HCT116 (cell line): ENCODE measurements around the gene FGF10. TPM values are rescaled to one million over a fixed set of nuclear protein-coding genes. Genes with fewer than 3 reads are reported as not detected.

Experiments
- ATAC-seq: fragments of 200-7000 bp; cut with Tn5 transposase; 2 replicates; pipeline ENCODE4 v1.9.1; 2020; ENCODE audit warnings: mild to moderate bottlenecking, moderate library complexity
- BruUV-seq: library from RNA; stranded (reverse); fragments of 400-500 nt; replicated peaks from 2 replicates; lab custom pipeline; 2021; lab: Mats Ljungman, UMichigan
- CTCF ChIA-PET: fragments of 300-600 bp; sonication (Branson Sonifier 250); formaldehyde crosslinking; loops from one replicate; lab custom pipeline; 2021; ENCODE audit warnings: antibody characterized with exemption; lab: Charles Lee
- POLR2A ChIA-PET: fragments of 300-600, 350-600 bp; sonication (Branson Sonifier 250); formaldehyde crosslinking; loops from one replicate; lab custom pipeline; 2021; ENCODE audit warnings: antibody characterized with exemption; lab: Charles Lee
- RAD21 ChIA-PET, 2 experiments: fragments of 300-600 bp; sonication (Branson Sonifier 250); formaldehyde crosslinking; loops; one replicate each; lab custom pipeline; 2023; ENCODE audit warnings: low total read pairs in 2 of 2; ENCODE audit not compliant: uncharacterized antibody in 2 of 2, unreplicated experiment in 2 of 2, low non-redundant PET in 1 of 2; lab: Charles Lee
- DNase-seq: peaks from one replicate; pipeline ENCODE4 v3.0.0-alpha.2; 2010; ENCODE audit warnings: low read depth, low spot score
- H2AFZ ChIP-seq: fragments of 200-600 bp; shearing (Covaris generic), sonication (generic); 2 replicates; pipeline ENCODE4 v1.6.1; 2017; ENCODE audit warnings: low read depth, mixed run types, mixed read lengths, antibody characterized with exemption, low read length; ENCODE audit not compliant: poor library complexity, severe bottlenecking
- H3K27ac ChIP-seq: 2 replicates; pipeline ENCODE4 v1.5.1; 2012; ENCODE audit warnings: low read depth, low read length
- H3K27me3 ChIP-seq: fragments of 200-600 bp; sonication (generic); 2 replicates; pipeline ENCODE4 v1.6.1; 2016; ENCODE audit warnings: mixed run types, low read length, mixed read lengths; ENCODE audit not compliant: insufficient read depth
- H3K36me3 ChIP-seq, 2 experiments: fragments of 200-500 bp in 1 of 2; fragments of 200-600 bp in 1 of 2; sonication (Bioruptor generic) in 1 of 2; sonication (generic) in 1 of 2; 2 replicates each; pipeline versions ENCODE4 v1.5.1 to v1.6.1; 2014 to 2016; ENCODE audit warnings: low read length in 2 of 2, inconsistent platforms in 1 of 2, mixed read lengths in 1 of 2, mixed run types in 1 of 2; ENCODE audit not compliant: insufficient read depth in 2 of 2, control insufficient read depth in 1 of 2
- H3K4me1 ChIP-seq, 2 experiments: fragments of 200-600 bp in 1 of 2; sonication (generic) in 1 of 2; 2 replicates each; pipeline versions ENCODE4 v1.5.1 to v1.6.1; 2012 to 2017; ENCODE audit warnings: low read length in 2 of 2, inconsistent platforms in 1 of 2, mild to moderate bottlenecking in 1 of 2, mixed read lengths in 1 of 2, mixed run types in 1 of 2, moderate library complexity in 1 of 2; ENCODE audit not compliant: insufficient read depth in 2 of 2, control insufficient read depth in 1 of 2
- H3K4me2 ChIP-seq: fragments of 200-600 bp; sonication (generic); 2 replicates; pipeline ENCODE4 v1.6.1; 2017; ENCODE audit warnings: mixed run types, low read length, mixed read lengths
- H3K4me3 ChIP-seq, 2 experiments: fragments of 200-600 bp in 1 of 2; sonication (generic) in 1 of 2; replicated peaks in 1 of 2; 2 replicates each; pipeline ENCODE4 v1.5.1; 2011 to 2016; ENCODE audit warnings: low read length in 2 of 2, control low read depth in 1 of 2, low read depth in 1 of 2, mild to moderate bottlenecking in 1 of 2, mixed read lengths in 1 of 2, mixed run types in 1 of 2
- H3K79me2 ChIP-seq: fragments of 200-600 bp; sonication (generic); 2 replicates; pipeline ENCODE4 v1.6.1; 2017; ENCODE audit warnings: mild to moderate bottlenecking, mixed run types, low read length, moderate library complexity, mixed read lengths; ENCODE audit not compliant: insufficient read depth
- H3K9ac ChIP-seq: fragments of 200-600 bp; sonication (generic); 2 replicates; pipeline ENCODE4 v1.6.1; 2016; ENCODE audit warnings: low read length, mixed read lengths
- H3K9me2 ChIP-seq: fragments of 200-600 bp; sonication (generic), shearing (Covaris generic); 2 replicates; pipeline ENCODE4 v1.6.1; 2017; ENCODE audit warnings: mixed run types, mild to moderate bottlenecking, moderate library complexity; ENCODE audit not compliant: insufficient read depth
- H3K9me3 ChIP-seq, 2 experiments: fragments of 200-500 bp in 1 of 2; fragments of 200-600 bp in 1 of 2; sonication (Bioruptor generic) in 1 of 2; sonication (generic) in 1 of 2; 2 replicates each; pipeline ENCODE4 v1.6.1; 2014 to 2017; ENCODE audit warnings: low read length in 2 of 2, mixed read lengths in 2 of 2, inconsistent platforms in 1 of 2, low read depth in 1 of 2, mild to moderate bottlenecking in 1 of 2, mixed run types in 1 of 2, moderate library complexity in 1 of 2; ENCODE audit not compliant: control insufficient read depth in 1 of 2, insufficient read depth in 1 of 2
- H4K20me1 ChIP-seq: fragments of 200-600 bp; sonication (generic), shearing (Covaris generic); 2 replicates; pipeline ENCODE4 v1.6.1; 2017; ENCODE audit warnings: mixed run types, mild to moderate bottlenecking, moderate library complexity; ENCODE audit not compliant: insufficient read depth
- CBX3 ChIP-seq: IDR thresholded peaks from 2 replicates; pipeline ENCODE4 v1.6.1; 2012; ENCODE audit warnings: low read depth
- EGR1 ChIP-seq: IDR thresholded peaks from 2 replicates; pipeline ENCODE4 v1.6.1; 2012; ENCODE audit warnings: low read depth
- ELF1 ChIP-seq: IDR thresholded peaks from 2 replicates; pipeline ENCODE4 v1.6.1; 2012; ENCODE audit warnings: low read depth, borderline replicate concordance
- EZH2 ChIP-seq: fragments of 200-600 bp; sonication (generic); IDR thresholded peaks from 2 replicates; pipeline ENCODE4 v1.6.1; 2017; ENCODE audit warnings: antibody characterized with exemption, mixed run types
- EZH2phosphoT487 ChIP-seq: fragments of 200-600 bp; IDR thresholded peaks from 2 replicates; pipeline ENCODE4 v1.6.1; 2018; ENCODE audit warnings: antibody characterized with exemption, borderline replicate concordance
- FOSL1 ChIP-seq: IDR thresholded peaks from 2 replicates; pipeline ENCODE4 v1.6.1; 2012; ENCODE audit warnings: low read depth
- JUND ChIP-seq: IDR thresholded peaks from 2 replicates; pipeline ENCODE4 v1.6.1; 2012
- POLR2AphosphoS5 ChIP-seq: IDR thresholded peaks from 2 replicates; pipeline ENCODE4 v1.6.1; 2011; ENCODE audit warnings: mild to moderate bottlenecking, low read depth, low read length, moderate library complexity
- REST ChIP-seq: IDR thresholded peaks from 2 replicates; pipeline ENCODE4 v1.6.1; 2012; ENCODE audit warnings: low read depth
- SIN3A ChIP-seq: IDR thresholded peaks from 2 replicates; pipeline ENCODE4 v1.6.1; 2012; ENCODE audit warnings: low read depth
- SP1 ChIP-seq: IDR thresholded peaks from 2 replicates; pipeline ENCODE4 v1.6.1; 2012; ENCODE audit warnings: low read depth
- SRF ChIP-seq: IDR thresholded peaks from 2 replicates; pipeline ENCODE4 v1.6.1; 2012; ENCODE audit warnings: low read depth
- TCF7L2 ChIP-seq: IDR thresholded peaks from 2 replicates; pipeline ENCODE4 v1.7.0; 2011; ENCODE audit warnings: borderline replicate concordance, inconsistent platforms; ENCODE audit not compliant: insufficient read depth, insufficient read length; ENCODE audit errors: extremely low read depth
- YY1 ChIP-seq: IDR thresholded peaks from 2 replicates; pipeline ENCODE4 v1.6.1; 2011; ENCODE audit warnings: low read length, low read depth, moderate library complexity, mild to moderate bottlenecking; ENCODE audit not compliant: insufficient replicate concordance; ENCODE audit errors: extremely low read depth
- ZFX ChIP-seq: fragments of 450-650 bp; IDR thresholded peaks from 2 replicates; pipeline ENCODE4 v1.6.1; 2017
- ZNF274 ChIP-seq: fragments of 200-500 bp; sonication (Bioruptor generic); IDR thresholded peaks from 2 replicates; pipeline ENCODE4 v1.6.1; 2014; ENCODE audit warnings: mild to moderate bottlenecking, low read depth, low read length, inconsistent platforms
- intact Hi-C: fragments of 100-400 bp; cut with micrococcal nuclease; formaldehyde crosslinking; loops from 2 replicates; pipeline ENCODE4 v1.10.0; 2022
- total RNA-seq: library from RNA; stranded (reverse); gene quantifications from one replicate; pipeline ENCODE4 v1.2.1, GENCODE V29; 2021; ENCODE audit not compliant: unreplicated experiment

Gene FGF10
- total RNA-seq, 1 experiment from 2014 or later: not detected

- Histone ChIP-seq H3K27ac (no peak overlapping the region), H2AFZ (no peak overlapping the region), H3K9me3 (no peaks in the 10 kb centered on the region), H3K9me2 (no peaks in the 10 kb centered on the region), H3K4me3 (no peak overlapping the region), H3K4me1 (no peaks in the 10 kb centered on the region), H3K27me3 (no peaks in the 10 kb centered on the region), H4K20me1 (no peaks in the 10 kb centered on the region), H3K4me2 (no peak overlapping the region), H3K36me3 (no peaks in the 10 kb centered on the region), H3K9ac (no peak overlapping the region), H3K79me2 (no peaks in the 10 kb centered on the region)
- POLR2A ChIA-PET: no interaction called here
- BruUV-seq: no TSS peak
- DNase-seq (no peak), ATAC-seq (no peak)
- TF ChIP-seq EZH2 (no peak), EGR1 (no peak), SIN3A (no peak), JUND (no peak), EZH2phosphoT487 (no peak), FOSL1 (no peak), POLR2AphosphoS5 (no peak), TCF7L2 (no peak), ZNF274 (no peak), REST (no peak), SRF (no peak), CBX3 (no peak), ELF1 (no peak), SP1 (no peak), YY1 (no peak), ZFX (no peak)
- intact Hi-C loops: loop anchor here (1.0 to 10.0 kb wide), 3 partner anchors 443 to 697 kb away; no protein-coding TSS in a partner anchor
- RAD21 ChIA-PET: interaction anchor here in 1 of 2 experiments (0.7 kb wide), 1 partner anchor 601 kb away, joined by 4 read pairs; no protein-coding TSS in a partner anchor
- CTCF ChIA-PET: interaction anchor here (0.6 to 3.0 kb wide), 29 partner anchors 9 to 705 kb away, joined by 3 to 27 read pairs (median 4); partner anchors contain the start of gene FGF10
Observed at GRCh38 chr5:44331471-44332050, 57.7 kb downstream of the FGF10 start.
